Urothelium cell line (cell line): ENCODE results near the gene SHE.
"Not testable (repeated sequence)": the region's sequence is repeated elsewhere in the genome, so short reads cannot be mapped to it uniquely, and the experiment has no call there.

Experiments used
- DNase-seq: peaks from one replicate; pipeline ENCODE4 v3.0.0; 2011; ENCODE audit warnings: low spot score, mixed read lengths
- FAIRE-seq: peaks from 2 replicates; lab custom pipeline; 2011; peaks lifted over from hg19 to GRCh38; lab: Jason Lieb, UNC

SHE gene

DNA sequence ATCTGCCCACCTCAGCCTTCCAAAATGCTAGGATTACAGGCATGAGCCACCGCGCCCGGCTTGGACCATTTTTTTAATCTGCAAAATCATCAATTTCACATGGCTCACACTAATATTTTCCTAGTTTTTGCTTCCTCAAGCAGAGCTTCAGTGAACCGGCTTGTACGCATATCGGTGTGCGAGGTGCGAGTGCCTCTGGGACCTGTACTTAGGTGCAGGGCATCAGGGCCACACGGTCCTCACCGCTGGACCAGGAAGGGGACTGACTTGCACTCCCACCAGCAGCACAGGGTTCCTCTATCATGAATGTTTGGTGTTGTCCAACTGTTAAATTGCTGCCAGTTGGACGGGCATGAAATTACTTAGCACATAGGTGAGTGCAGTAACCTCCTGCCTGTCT is 15.4 kb upstream of the SHE start:
- FAIRE-seq (no peak), DNase-seq (no peak)

DNA sequence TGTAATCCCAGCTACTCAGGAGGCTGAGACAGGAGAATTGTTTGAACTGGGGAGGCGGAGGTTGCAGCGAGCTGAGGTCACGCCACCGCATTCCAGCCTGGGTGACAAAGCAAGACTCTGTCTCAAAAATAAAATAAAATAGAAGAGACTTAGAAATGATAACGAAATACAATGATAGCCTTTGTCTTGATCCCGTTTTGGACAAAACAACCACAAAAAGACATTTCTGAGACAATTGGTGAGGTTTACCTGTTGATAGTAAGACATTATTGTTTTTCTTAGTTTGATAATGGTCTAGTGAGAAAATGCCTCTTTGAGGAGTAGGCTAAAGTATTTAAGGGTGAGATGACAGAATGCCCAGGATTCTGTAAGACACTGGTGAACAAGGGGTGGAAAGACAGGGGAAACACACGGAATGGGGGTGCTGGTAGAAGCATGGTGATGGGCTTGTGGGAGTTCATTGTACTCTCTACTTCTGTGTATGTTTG is 11.9 kb upstream of the SHE start:
- FAIRE-seq: no peak

DNA sequence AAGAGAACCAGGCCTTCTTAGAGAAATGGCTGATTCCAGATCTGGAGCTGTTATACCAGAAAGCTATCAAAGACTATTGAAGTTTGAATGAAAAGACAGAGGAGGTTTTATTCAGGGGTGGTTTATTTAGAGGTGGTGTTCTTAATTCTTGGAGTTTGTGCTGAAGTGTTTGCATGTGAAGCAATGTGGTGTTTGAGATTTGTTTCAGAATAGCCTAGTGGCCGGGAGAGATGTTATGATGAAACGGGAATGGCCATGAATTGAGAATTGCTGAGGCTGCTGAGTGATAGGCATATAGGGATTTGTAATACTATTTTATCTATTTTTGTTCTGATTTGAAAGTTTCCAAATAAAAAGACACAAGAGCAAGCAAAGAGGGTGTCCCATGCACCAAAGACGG is 10.5 kb upstream of the SHE start:
- no peak for FAIRE-seq
- no peak for DNase-seq

More for the DNA sequence above, 11.9 kb upstream of the SHE start:
- no peak for DNase-seq

DNA sequence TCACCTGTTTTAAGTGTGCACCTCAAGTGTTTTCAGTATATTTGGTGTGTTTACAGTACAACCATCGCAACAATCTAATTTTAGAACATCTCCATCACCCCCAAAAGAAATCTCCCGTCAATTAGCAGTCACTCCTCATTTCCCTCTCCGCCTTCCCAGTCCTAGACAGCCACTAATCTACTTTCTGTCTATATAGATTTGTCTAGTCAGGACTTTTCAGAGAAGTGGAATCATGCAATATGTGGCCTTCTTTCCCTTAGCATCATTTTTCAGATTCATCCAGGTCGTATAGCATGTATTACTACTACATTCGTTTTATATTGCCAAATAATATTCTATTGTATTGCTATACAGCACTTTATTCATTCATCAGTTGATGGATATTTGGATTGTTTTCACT is 1.7 kb upstream of the SHE start:
- FAIRE-seq (no peak), DNase-seq (no peak)

DNA sequence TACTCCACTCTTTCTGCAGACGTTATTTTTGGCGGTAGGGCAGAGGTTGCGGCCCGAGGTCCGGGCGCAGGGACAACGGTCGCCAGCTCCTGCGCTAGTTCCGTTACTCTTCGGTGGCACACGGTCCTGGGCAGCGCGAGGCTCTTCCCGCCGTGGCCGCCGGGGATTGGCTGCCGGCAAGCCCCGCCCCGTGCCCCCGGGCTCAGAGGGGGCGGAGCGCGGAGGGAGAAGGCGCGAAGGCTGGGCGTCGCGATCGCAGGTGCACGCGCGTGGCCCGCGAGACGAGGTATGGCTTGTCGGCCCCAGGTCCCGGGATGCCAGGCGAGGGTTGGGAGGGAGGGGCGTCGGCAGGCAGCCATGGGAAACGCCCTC is 518 bp upstream of the SHE start:
- DNase-seq: no peak
- FAIRE-seq: no peak

DNA sequence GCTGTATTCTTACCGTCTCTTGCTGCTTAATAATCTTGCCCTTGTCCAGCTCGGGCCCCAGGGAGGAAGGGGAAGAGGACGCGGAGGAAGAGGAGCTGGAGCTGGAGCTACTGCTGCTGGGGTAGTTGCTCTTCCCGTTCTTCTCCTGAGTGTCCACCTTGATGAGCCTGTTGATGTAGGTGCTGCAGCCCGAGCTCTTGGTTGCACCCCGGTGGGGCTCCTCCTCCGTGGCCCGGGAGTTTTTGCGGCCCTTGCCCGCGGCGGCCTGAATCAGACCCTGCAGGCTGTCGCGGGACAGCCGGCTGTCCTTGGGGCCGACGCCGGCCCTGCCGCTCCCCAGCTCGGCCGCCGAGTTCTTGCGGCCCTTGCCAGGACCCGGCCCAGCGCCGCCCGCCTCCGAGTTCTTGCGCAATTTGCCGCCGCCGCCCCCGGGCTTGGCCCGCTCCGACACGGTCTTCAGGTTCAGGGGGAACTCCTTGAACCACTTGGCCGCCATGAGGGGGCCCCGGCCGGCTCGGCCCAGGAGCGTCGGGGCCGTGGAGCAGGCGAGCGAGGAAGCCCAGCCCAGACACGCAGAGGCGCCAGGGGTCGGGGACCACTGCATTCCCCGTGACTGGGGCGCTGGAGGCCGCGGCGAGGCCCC is 668 bp downstream of the SHE start:
- FAIRE-seq (no peak), DNase-seq (no peak)

DNA sequence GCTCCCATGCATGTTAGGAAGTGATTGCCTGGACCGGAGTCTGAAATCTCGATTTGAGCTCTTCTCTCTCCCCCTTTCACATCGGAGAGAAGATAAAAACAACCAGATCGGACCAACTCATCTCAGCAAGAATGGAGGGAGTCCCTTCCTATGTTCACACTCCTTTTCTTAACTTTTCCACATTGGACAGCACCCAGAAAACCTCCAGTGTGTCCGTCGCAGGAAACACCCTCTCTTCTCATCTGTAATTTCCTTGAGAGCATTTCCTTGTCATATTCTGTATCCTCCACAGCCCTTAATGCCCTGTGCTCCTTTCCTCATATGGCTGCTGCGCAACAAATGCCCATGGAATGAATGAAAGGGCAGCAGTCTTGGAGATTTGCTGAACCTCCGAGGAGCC is 1.7 kb downstream of the SHE start:
- FAIRE-seq: no peak

DNA sequence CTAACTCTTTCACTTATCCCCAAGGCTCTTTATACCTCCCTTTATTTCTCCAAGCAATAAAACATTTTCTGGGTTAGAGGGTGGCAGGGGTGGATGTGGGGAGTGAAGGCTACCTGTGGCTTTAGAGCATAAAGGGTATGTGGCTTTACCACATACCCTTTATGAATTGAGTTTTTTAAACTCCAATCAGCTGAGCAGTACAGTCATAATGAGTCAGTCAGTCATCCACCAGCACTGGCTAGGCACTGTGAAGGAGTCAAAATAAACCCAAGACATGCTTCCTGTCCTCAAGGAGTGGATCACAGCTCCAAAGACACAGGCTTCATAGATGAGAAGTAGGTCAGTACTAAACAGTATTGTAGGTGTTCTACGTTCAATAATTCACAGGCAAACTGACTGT is 2.8 kb downstream of the SHE start:
- DNase-seq: no peak
- FAIRE-seq: no peak

More for the DNA sequence above, 1.7 kb downstream of the SHE start:
- no peak for DNase-seq

DNA sequence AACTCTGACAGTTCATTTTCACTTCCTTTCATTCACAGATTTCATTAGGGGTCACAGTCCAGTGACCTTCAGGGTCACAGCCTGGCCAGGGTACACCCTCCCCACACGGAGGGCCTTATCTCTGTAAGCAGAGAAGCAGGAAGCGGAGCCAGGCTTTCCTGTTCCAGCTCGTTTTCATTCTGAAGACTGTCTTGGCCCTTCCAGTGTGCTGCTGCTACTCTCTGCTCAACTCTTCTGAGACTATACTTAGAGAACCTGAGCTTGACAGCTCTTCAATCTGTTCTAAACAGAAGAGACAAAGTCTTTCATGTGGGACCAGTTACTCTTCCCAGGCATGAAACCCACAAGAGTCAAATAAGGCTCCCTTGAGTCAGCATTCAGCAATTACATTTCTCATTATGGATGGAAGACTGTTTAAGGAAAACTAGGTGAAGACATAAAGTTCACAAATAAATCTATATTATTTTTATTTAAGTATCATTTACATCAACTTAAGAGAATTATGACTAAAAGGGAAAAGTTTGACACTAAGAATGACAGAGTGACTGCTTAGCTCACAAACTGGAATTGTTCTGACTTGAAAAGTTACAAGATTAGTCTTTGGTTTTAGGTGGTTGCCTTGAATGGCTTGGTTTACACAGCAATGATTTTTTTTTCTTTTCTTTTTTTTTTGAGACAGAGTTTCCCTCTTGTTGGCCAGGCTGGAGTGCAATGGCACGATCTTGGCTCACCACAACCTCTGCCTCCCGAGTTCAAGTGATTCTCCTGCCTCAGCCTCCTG is 5.0 kb downstream of the SHE start:
- DNase-seq: no peak

DNA sequence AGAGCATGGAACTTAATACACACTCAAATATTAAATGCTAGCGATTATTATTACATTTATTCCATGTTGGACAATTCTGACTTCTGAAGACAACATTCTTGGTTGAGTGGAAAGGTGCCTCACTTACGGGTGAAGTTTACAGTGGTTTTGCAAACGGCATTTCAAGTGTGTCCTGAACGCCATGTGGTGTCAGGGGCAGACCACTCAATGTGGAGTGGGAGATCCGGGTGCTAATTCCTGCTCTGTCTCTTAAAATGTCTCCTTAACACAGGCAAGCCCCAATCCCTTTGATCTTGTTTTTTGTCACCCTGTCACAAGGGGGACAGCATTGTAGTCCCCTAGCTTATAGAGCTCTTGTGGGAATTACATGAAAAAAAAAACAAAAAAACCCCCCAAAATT is 5.8 kb downstream of the SHE start:
- DNase-seq (no peak), FAIRE-seq (no peak)

More for the DNA sequence above, 5.0 kb downstream of the SHE start:
- FAIRE-seq: no peak

DNA sequence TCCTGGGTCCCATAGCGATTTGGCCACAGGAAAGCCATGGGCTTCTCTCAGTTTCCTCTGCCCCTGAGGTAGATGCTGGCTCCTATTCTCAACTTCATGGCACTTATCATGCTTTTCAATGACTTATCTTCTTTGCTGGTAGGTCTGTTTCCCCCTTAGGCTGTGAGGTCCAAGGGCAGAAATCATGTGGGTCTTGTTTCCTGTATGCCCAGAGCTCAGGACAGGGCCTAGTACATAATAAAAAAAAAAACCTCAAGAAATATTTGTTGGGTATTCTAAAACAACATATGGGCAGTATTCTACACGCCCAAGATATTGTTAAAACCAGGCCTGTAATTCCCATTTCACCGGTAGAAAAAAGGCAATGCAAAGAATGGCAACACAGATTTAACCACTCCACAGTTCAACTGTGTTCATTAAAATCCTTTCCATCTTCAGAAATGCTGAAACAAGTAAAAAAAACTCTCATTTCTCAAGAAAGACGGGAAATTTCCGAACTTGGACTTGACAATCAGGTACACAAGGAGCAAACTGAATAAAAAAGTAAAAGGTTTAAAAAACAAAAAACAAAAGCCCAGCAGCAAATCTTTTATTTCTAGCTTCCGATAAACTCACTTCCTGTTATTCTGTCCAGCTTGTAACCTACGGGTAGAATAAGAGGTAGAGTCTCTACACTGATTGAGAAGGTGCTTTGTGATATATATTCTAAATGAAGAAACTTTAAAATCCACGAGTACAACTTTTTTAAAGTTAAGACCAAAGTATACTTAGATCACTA is 6.5 kb downstream of the SHE start:
- DNase-seq (no peak), FAIRE-seq (no peak)

DNA sequence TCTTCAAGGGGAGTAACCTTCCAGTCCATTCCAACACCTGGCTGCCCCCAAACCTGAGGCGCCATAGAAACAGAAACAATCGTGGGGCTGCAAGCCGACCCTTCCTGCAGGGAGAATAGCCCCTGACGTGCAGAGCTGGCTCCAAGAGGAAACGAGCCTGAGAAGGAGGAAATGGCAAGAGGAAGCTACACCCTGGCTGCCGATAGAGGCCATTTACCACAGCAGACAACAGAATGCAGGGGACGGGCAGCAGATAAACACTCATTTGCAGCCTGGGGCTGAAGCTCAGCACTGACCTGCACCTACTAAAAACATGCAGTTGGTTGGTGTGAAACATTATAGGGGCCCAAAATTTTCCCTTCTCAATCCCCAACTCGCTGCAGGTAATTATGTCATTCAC is 8.9 kb downstream of the SHE start:
- DNase-seq (no peak), FAIRE-seq (no peak)

DNA sequence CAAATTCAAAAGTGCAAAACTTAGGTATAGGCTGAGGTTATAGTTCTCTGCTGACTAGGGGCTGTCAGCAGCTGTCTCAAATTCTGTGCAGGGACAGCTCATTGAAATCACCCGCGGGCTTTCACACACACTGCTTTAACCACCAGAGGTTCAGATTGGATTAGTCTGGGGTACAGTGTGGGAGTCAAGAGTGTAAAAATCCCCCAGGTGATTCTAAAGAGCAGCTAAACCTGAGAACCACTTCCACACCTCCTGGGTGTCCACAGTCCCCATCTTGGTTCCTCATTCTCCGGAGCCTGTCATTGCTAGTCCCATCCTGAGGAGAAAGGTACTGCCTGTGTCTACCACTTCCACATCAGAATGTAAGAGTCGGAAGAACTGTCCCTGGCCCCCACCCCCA is 10.1 kb downstream of the SHE start:
- no peak for FAIRE-seq
- no peak for DNase-seq

DNA sequence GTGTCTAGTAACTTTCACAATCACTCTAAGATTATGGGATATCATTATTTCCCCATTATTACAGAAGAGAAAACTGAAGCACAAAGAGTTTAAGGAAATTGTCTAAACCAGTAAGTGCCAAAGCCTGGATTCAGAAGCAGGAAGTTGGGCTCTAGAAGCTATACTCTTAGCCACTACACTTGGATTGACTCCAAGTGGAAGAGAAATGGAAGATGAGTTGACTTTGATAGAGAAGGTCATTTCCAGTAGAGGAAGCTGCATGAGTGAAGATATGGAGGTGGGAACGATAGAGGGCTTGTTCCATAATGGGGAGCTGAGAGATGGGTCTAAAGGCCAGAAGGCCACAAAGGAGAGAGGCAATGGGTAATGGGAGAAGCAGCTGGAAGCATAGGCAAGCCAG is 11.9 kb downstream of the SHE start:
- FAIRE-seq (no peak), DNase-seq (no peak)

DNA sequence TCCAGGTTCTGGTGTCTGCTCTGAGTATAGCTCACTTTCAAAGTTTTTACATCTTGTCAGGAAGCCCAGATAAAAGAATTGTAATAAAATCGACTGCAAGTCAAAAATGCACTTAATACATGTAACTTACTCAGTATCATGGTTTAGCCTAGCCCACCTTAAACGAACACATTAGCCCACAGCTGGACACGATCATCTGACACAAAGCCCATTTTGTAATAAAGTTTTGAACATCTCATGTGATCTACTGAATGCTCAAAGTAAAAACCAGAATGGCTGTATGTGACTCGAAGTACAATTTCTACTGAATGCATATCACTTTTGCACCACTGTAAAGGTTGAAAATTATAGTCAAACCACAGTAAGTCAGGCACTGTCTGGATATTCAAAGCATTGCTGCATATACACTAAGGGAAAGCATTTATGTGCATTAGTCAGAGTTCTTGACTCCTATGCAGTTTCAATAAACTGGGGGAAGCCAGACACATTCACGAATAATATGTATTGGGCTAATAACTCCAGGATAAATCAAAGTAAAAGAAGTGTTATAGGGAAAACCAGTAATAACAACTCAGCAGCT is 12.4 kb downstream of the SHE start:
- FAIRE-seq: no peak
- DNase-seq: no peak

DNA sequence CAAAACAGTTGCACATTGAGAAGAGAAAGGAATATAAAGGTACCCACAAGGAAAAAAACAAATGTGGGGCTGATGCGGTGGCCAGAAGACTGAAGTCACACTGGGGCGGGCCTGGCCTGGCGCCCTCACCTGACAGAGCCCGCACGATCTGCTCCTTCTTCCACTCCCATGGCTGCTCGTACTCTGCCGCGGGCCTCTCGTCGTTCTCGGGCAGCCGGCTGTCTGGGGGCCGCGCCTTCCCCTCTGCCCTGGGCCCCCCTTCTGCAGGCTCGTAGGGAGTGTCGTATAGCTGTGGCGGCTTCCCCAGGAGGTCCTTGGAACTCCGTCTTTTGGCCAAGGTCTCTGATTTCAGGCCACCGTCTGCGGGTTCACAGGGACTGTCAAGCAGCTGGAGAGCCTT is 13.3 kb downstream of the SHE start:
- FAIRE-seq (no peak), DNase-seq (no peak)

DNA sequence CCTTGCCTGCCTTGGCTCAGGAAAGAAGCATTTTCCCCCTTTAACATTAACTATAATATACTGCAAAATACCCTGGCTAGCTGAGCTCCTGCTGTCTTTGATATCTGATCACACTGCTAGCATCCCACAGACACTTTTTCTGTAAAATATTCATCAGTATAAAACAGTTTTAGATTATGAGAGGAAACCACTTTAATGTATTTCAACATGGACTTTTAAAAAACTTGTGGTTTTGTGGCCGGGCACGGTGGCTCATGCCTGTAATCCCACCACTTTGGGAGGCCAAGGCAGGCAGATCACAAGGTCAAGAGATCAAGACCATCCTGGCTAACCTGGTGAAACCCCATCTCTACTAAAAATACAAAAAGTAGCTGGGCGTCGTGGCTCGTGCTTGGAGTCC is 15.5 kb downstream of the SHE start:
- not testable (repeated sequence) for FAIRE-seq, DNase-seq

DNA sequence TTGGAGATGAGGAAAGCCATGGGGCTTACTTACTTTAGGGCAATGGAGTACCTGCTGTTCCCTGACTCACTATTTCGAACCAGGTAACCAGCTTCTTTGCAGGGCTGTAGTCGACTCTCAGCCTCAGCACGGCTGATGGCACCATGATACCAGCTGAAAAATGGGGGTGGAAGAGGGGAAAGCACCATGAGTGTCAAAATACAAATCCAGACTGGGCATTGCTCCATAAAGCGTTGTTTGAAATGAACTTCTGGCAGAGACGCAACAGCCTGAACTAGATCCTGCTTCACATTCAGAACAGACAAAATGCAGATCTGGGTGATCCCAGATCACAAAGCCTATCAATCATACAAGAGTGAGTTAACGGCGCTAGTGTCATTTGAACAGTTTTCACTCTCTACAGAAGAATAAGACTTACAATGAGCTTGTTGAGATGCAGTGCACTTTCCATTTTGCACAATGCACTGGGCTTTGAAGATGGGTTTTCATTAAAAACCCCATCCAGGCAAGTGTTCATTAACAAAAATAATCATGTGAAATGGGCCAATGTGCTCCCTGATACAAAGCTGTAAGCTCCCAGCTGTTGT is 16.2 kb downstream of the SHE start:
- FAIRE-seq (no peak), DNase-seq (no peak)

DNA sequence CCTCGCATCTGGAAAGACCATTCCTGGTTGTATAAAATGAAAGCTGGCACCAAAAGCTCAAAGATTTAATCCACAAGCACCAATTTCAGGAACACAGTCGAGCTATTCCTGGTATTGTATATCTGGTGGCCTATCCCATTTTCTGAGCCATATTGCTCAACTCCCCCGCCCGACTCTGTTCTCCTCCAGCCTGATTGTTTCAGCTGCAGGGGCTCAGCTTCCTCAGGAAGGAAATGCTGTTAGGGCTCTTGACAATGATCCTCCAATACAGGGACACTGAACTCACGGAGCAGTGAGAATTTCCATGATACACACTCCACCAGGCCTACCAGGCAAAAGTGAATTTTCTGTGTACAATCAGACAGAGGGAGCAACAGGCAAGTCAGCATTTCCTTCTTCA is 17.1 kb downstream of the SHE start:
- no peak for DNase-seq
- FAIRE-seq: no peak

DNA sequence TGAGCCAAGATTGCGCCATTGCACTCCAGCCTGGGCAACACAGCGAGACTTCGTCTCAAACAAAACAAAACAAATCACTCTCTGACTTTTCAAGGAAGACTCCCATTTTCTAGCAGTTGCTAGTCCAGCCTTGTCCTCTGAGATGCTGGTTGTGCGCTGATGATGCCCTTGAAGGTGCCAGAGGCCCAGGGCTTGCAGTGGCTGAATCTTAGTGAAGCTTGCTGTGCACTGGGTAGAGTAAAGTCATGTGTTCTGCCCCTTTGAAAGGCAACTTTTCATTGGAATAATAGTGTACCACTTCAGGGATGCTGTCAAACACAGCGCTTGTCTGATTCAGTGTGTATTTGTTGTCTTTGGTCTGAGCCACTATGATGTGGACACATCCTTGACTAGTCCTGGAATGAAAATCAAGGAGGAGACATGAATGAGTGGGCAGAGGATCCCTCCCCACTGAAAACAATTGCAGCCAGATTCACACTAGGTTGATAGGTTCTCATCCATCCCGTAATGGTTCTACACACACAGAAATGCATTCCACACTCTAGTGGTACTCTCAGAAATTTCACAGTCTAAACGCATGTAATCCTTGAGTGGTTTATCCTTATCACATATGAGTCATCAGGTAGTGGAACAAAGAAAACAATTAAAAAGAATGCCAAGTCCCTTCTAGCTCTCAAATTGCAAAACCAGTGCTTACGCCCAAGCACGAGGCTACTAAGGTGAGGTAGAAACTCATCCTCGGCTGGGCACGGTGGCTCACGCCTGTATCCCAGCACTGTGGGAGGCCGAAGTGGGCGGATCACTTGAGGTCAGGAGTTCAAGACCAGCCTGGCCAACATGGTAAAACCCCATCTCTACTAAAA is 18.0 kb downstream of the SHE start:
- DNase-seq: peak; percentile 49

More for the DNA sequence above, 18.0 kb downstream of the SHE start:
- no peak for FAIRE-seq
